PC-3 (cell line): Measurements from ENCODE around the gene LRRC8E. TPM values are rescaled to one million over a fixed set of nuclear protein-coding genes. Genes with fewer than 3 reads are reported as not detected.

Experiments
- ATAC-seq: fragments of 200-7000 bp; cut with Tn5 transposase; 2 replicates; pipeline ENCODE4 v1.9.1; 2020; ENCODE audit warnings: mild to moderate bottlenecking, moderate library complexity
- BruUV-seq: library from RNA; stranded (reverse); fragments of 400-500 nt; replicated peaks from 2 replicates; lab custom pipeline; 2021; lab: Mats Ljungman, UMichigan
- CTCF ChIA-PET: fragments of 300-600 bp; sonication (Branson Sonifier 250); formaldehyde crosslinking; loops from one replicate; lab custom pipeline; 2022; ENCODE audit warnings: antibody characterized with exemption; lab: Charles Lee
- POLR2A ChIA-PET: fragments of 300-600 bp; sonication (Branson Sonifier 250); formaldehyde crosslinking; loops from one replicate; lab custom pipeline; 2022; ENCODE audit warnings: antibody characterized with exemption; ENCODE audit not compliant: unreplicated experiment; lab: Charles Lee
- DNase-seq: peaks from one replicate; pipeline ENCODE4 v3.0.0-alpha.2; 2015
- H2AFZ ChIP-seq: fragments of 300-600 bp; sonication (generic); 2 replicates; pipeline ENCODE4 v1.6.0; 2016; ENCODE audit warnings: antibody characterized with exemption, low read length
- H3F3A ChIP-seq: fragments of 300-600 bp; sonication (generic); one replicate; pipeline ENCODE4 v1.6.0; 2017; ENCODE audit warnings: antibody characterized with exemption, low read length, control low read depth, mild to moderate bottlenecking; ENCODE audit not compliant: unreplicated experiment
- H3K27ac ChIP-seq: fragments of 300-600 bp; sonication (generic); 2 replicates; pipeline ENCODE4 v1.5.1; 2016; ENCODE audit warnings: mild to moderate bottlenecking, low read length
- H3K27me3 ChIP-seq: fragments of 300-600 bp; sonication (generic); 2 replicates; pipeline ENCODE4 v1.6.1; 2016; ENCODE audit warnings: low read length, mixed read lengths
- H3K36me3 ChIP-seq: fragments of 300-600 bp; sonication (generic); 2 replicates; pipeline ENCODE4 v1.6.1; 2016; ENCODE audit warnings: low read depth, mixed run types, low read length, mixed read lengths
- H3K4me1 ChIP-seq: fragments of 300-600 bp; sonication (generic); 2 replicates; pipeline ENCODE4 v1.5.1; 2016; ENCODE audit warnings: low read length; ENCODE audit not compliant: insufficient read depth
- H3K4me2 ChIP-seq: fragments of 300-600 bp; sonication (generic); 2 replicates; pipeline ENCODE4 v1.6.0; 2016; ENCODE audit warnings: low read length
- H3K4me3 ChIP-seq: fragments of 300-600 bp; sonication (generic); 2 replicates; pipeline ENCODE4 v1.5.1; 2016; ENCODE audit warnings: mild to moderate bottlenecking, low read length, mixed read lengths
- H3K79me2 ChIP-seq: fragments of 300-600 bp; sonication (generic); 2 replicates; pipeline ENCODE4 v1.6.1; 2017; ENCODE audit warnings: low read length, mixed read lengths
- H3K9ac ChIP-seq: fragments of 300-600 bp; sonication (generic); 2 replicates; pipeline ENCODE4 v1.6.0; 2016; ENCODE audit warnings: mild to moderate bottlenecking, low read length
- H3K9me2 ChIP-seq: fragments of 300-600 bp; sonication (generic); replicated peaks from 2 replicates; pipeline ENCODE4 v1.6.1; 2016; ENCODE audit warnings: mixed run types, low read length, mixed read lengths
- H3K9me3 ChIP-seq: fragments of 300-600 bp; sonication (generic); 2 replicates; pipeline ENCODE4 v1.6.1; 2016; ENCODE audit warnings: low read length, mixed read lengths
- H4K20me1 ChIP-seq: fragments of 300-600 bp; sonication (generic); 2 replicates; pipeline ENCODE4 v1.6.1; 2016; ENCODE audit warnings: low read length, mixed read lengths
- CTCF ChIP-seq: fragments of 300-600 bp; sonication (generic); conservative IDR thresholded peaks from 2 replicates; pipeline ENCODE4 v1.5.1; 2017; ENCODE audit warnings: antibody characterized with exemption, low read depth, mild to moderate bottlenecking, low read length
- EZH2 ChIP-seq: fragments of 300-600 bp; sonication (generic); IDR thresholded peaks from one replicate; pipeline ENCODE4 v1.6.1; 2017; ENCODE audit warnings: antibody characterized with exemption, mild to moderate bottlenecking, low read length; ENCODE audit not compliant: unreplicated experiment
- EZH2phosphoT487 ChIP-seq: fragments of 300-600 bp; sonication (generic); IDR thresholded peaks from 2 replicates; pipeline ENCODE4 v1.6.1; 2018; ENCODE audit warnings: mild to moderate bottlenecking, antibody characterized with exemption, low read length, borderline replicate concordance
- intact Hi-C: fragments of 100-400 bp; cut with micrococcal nuclease; formaldehyde crosslinking; loops from 2 replicates; pipeline ENCODE4 v1.9.0; 2023
- total RNA-seq: library from RNA; depleted of rRNA; stranded (reverse); fragments of >200 nt; gene quantifications from 2 replicates; pipeline ENCODE4 v1.2.3, GENCODE V29; 2014

LRRC8E gene
- total RNA-seq, 1 experiment from 2014 or later = 30.8 TPM

GRCh38 chr19:7842661-7843294, 45.5 kb upstream of the LRRC8E start:
- H2AFZ ChIP-seq = no peak overlapping the region
- intact Hi-C loops = no loop called here
- no peaks in the 10 kb centered on the region for H3K9me2 ChIP-seq
- ChIA-PET CTCF (no interaction called here), POLR2A (no interaction called here)
- no peaks in the 10 kb centered on the region for H3K27me3 ChIP-seq
- no peak for DNase-seq
- no TSS peak for BruUV-seq
- H3K9ac ChIP-seq = no peak overlapping the region
- no peak overlapping the region for H3K4me2 ChIP-seq
- no peaks in the 10 kb centered on the region for H3K9me3 ChIP-seq
- H4K20me1 ChIP-seq = no peaks in the 10 kb centered on the region
- peaks cover 8% of the 10 kb centered on the region for H3K4me1 ChIP-seq
- no peaks in the 10 kb centered on the region for H3F3A ChIP-seq
- no peak for TF ChIP-seq CTCF
- 0 out of 2 replicates have a peak, but pooled peaks cover 2% of the 10 kb centered on the region for H3K79me2 ChIP-seq
- no peak for ATAC-seq
- H3K36me3 ChIP-seq = no peaks in the 10 kb centered on the region
- H3K27ac ChIP-seq = no peak overlapping the region
- no peak overlapping the region for H3K4me3 ChIP-seq

- POLR2A ChIA-PET = no interaction called here
- no peak overlapping the region for H3K9ac ChIP-seq
- ATAC-seq (no peak), DNase-seq (no peak)
- TF ChIP-seq CTCF (no peak), EZH2phosphoT487 (no peak), EZH2 (no peak)
- peaks cover 2% of the 10 kb centered on the region for H3K4me1 ChIP-seq
- H4K20me1 ChIP-seq = no peaks in the 10 kb centered on the region
- H3K9me2 ChIP-seq = no peaks in the 10 kb centered on the region
- intact Hi-C loops = no loop called here
- no peaks in the 10 kb centered on the region for H3K27me3 ChIP-seq
- H3F3A ChIP-seq = no peaks in the 10 kb centered on the region
- no TSS peak for BruUV-seq
- no peak overlapping the region for H3K4me3 ChIP-seq
- H3K79me2 ChIP-seq = 0 out of 2 replicates have a peak, but pooled peaks cover 2% of the 10 kb centered on the region
- no peak overlapping the region for H3K27ac ChIP-seq
- no peak overlapping the region for H2AFZ ChIP-seq
- H3K4me2 ChIP-seq = no peak overlapping the region
- H3K36me3 ChIP-seq = no peaks in the 10 kb centered on the region
- CTCF ChIA-PET = no interaction called here
- no peaks in the 10 kb centered on the region for H3K9me3 ChIP-seq
Measured at GRCh38 chr19:7843521-7843920, 44.8 kb upstream of the LRRC8E start.

DNA sequence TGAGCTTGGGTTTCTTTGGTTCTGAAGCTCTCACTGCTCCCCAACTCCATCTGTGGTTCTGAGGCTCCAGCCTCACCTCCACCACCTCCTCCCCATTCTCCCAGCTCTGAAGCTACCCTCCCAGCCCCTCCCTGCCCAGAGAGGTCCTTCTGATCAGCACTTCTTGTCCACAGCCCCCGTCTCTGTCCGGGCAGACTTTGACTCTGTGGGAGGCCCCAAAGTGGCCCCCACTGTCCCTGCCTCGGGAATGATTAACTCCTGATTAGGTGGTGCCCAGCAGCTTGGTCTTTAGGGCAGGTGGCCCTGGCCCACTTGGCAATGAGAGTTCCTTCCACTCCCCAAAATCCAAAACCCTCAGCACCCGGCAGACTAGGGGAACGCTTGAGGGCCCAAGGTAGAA, 43.9 kb upstream of the LRRC8E start:
- no peaks in the 10 kb centered on the region for H3K9me3 ChIP-seq
- no peak overlapping the region for H3K9ac ChIP-seq
- POLR2A ChIA-PET = no interaction called here
- H3K79me2 ChIP-seq = 0 out of 2 replicates have a peak, but pooled peaks cover 2% of the 10 kb centered on the region
- H3K4me2 ChIP-seq = no peak overlapping the region
- TF ChIP-seq EZH2phosphoT487 (no peak), CTCF (no peak), EZH2 (no peak)
- no peaks in the 10 kb centered on the region for H3K27me3 ChIP-seq
- no peaks in the 10 kb centered on the region for H3K9me2 ChIP-seq
- no peak overlapping the region for H3K4me3 ChIP-seq
- DNase-seq (no peak), ATAC-seq (no peak)
- H4K20me1 ChIP-seq = no peaks in the 10 kb centered on the region
- H3K36me3 ChIP-seq = no peaks in the 10 kb centered on the region
- H3K27ac ChIP-seq = no peak overlapping the region
- no peaks in the 10 kb centered on the region for H3F3A ChIP-seq
- CTCF ChIA-PET = no interaction called here
- H2AFZ ChIP-seq = no peak overlapping the region
- intact Hi-C loops = no loop called here
- no TSS peak for BruUV-seq
- no peaks in the 10 kb centered on the region for H3K4me1 ChIP-seq
